Stimulated activated CD4-positive, alpha-beta T cell treated with anti-CD3 and anti-CD28 coated beads, Interleukin-12 subunit alpha, Interleukin-12 subunit beta, amount 100 ng/mL, for 4 hours (primary cell): ENCODE measurements around the gene CD52.

Experiments
- DNase-seq: peaks from one replicate; pipeline ENCODE4 v3.0.0-alpha.2; 2020

The CD52 gene

GRCh38 chr1:26357121-26357602 lies 39.4 kb downstream of the CD52 start:
- DNase-seq: no peak

GRCh38 chr1:26358411-26359384 lies 40.9 kb downstream of the CD52 start:
- peak; percentile 31 for DNase-seq

GRCh38 chr1:26359981-26360806 lies 42.4 kb downstream of the CD52 start:
- DNase-seq: peak; percentile 49

GRCh38 chr1:26360807-26361604 lies 43.2 kb downstream of the CD52 start:
- no peak for DNase-seq

- DNase-seq: no peak
These were observed 43.9 kb downstream of the CD52 start for GRCh38 chr1:26361605-26362122.

- no peak for DNase-seq
These were observed 44.6 kb downstream of the CD52 start for GRCh38 chr1:26362331-26362730.

- peak; percentile 84 for DNase-seq
These were observed 46.0 kb downstream of the CD52 start for GRCh38 chr1:26363549-26364448.

GRCh38 chr1:26364956-26365355 lies 47.2 kb downstream of the CD52 start:
- DNase-seq: no peak

GRCh38 chr1:26367441-26367840 lies 49.7 kb downstream of the CD52 start:
- DNase-seq: no peak

GRCh38 chr1:26368006-26368405 lies 50.2 kb downstream of the CD52 start:
- DNase-seq: no peak

GRCh38 chr1:26368486-26368885 lies 50.7 kb downstream of the CD52 start:
- no peak for DNase-seq
